Subcutaneous adipose tissue (tissue), 4 donors: Measurements from ENCODE around the gene SORBS1. TPM values are rescaled to one million over a fixed set of nuclear protein-coding genes. Genes with fewer than 3 reads are reported as not detected.

Source experiments
- total RNA-seq, 4 donors: library from RNA; depleted of rRNA; stranded (reverse); fragments of >200 nt; gene quantifications; one replicate each; pipeline ENCODE4 v1.1.0, GENCODE V29; 2016
- TF ChIP-seq, protein P1 (sequence below): fragments of 450-650 bp; IDR thresholded peaks from one replicate; pipeline ENCODE4 v1.5.1; 2016; ENCODE audit warnings: low read depth, mild to moderate bottlenecking, control low read depth, antibody characterized with exemption, moderate library complexity

The SORBS1 gene
- total RNA-seq, 4 donors from 2014 or later, result 460 to 715 (median 623) TPM

DNA sequence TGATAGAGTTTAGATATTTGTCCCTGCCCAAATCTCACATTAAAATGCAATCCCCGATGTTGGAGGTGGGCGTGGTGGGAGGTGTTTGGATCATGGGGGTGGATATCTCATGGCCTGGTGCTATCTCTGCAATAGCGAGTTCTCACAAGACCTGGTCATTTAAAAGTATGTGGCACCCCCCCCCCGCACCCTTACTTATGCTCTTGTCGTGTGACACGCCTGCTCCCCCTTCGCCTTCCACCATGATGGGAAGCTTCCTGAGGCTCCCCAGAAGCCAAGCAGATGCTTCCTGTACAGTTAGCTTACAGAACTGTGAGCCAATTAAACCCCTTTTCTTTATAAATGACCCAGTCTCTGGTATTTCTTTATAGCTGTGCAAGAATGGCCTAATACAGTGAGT lies 118.8 kb downstream of the SORBS1 start:
- TF ChIP-seq, protein P1, sequence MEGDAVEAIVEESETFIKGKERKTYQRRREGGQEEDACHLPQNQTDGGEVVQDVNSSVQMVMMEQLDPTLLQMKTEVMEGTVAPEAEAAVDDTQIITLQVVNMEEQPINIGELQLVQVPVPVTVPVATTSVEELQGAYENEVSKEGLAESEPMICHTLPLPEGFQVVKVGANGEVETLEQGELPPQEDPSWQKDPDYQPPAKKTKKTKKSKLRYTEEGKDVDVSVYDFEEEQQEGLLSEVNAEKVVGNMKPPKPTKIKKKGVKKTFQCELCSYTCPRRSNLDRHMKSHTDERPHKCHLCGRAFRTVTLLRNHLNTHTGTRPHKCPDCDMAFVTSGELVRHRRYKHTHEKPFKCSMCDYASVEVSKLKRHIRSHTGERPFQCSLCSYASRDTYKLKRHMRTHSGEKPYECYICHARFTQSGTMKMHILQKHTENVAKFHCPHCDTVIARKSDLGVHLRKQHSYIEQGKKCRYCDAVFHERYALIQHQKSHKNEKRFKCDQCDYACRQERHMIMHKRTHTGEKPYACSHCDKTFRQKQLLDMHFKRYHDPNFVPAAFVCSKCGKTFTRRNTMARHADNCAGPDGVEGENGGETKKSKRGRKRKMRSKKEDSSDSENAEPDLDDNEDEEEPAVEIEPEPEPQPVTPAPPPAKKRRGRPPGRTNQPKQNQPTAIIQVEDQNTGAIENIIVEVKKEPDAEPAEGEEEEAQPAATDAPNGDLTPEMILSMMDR, result no peak

DNA sequence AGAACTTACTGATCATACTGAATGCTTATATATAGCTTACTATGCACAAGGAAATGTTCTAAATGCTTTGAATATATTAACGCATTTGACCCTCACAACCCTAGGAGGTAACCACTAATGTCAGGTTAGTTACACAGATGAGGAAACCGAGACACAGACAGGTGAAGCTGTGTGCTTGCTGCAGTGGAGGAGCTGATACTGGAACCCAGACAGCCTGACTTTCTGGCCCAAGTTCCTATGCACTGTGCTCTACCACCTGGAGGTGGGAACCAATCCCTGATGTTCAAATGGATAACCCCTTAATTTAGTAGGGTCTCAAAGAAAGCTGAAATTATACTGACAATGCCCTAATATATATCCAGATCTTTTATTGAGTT lies 119.6 kb downstream of the SORBS1 start:
- TF ChIP-seq, protein P1, result no peak

DNA sequence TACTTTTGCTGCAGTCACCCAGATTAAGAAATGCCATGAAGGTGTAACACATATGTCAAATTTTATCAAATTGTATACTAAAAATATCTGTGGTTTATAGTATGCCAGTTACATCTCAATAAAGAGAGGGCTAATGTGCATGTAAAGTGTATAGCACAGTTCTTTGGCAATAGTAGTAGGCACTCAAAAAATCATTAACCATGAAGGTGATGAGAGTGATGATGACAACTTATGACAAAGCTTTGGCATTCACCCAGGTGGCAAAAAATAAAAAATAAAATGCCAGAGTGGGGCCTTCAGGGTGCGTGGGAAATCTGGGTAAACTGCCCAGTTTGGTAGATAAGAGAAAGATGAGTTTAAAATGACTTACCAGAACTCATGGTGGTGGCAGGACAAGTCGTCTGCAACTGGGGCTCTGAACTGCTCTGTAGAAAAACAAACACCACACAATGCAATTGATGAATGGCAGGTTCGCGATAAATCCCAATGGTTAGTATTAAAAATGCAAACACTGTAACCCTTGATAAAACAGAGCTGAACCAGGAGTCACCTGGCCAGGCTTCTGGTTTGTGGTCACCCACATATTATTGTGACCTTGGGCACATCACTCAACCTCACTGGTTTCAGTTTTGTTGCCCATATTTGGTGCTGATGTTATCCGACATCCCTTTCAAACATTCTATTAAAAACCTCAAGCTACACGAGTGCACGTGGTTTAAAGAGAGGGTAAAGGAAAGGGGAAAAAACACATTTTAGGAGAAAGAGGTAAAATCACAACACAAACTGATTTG lies 120.2 kb downstream of the SORBS1 start:
- TF ChIP-seq, protein P1, result no peak

DNA sequence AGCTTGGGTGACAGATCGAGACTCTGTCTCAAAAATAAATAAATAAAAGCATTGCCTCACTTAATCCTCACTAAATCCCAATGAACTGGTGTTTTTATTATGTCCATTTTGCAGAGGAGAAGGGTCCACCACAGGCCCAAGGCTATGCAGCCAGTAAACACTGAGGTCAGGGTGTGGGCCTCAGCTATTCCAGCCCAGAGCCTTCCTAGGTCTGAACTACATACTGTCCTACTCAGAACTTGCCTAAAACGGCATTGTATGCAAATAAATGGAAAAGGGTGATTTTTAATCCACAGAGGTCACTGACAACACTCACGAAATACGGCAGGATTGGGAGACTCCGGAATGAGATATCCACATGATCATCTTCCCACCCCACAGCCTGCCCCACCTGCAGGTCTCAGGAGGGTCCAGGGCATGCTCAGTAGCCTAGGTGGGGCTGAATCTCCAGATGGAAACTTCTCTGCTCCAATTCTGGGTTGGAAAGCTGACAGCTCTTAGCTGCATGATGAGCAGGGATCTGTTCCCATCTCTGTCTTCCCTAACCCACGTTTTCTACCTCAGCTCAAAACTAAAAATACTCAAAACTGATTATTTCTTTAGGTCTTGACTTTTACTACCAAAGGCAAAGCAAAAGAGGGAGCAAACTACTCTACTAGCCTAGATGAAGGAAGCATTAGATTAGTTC lies 121.0 kb downstream of the SORBS1 start:
- TF ChIP-seq, protein P1, result no peak

DNA sequence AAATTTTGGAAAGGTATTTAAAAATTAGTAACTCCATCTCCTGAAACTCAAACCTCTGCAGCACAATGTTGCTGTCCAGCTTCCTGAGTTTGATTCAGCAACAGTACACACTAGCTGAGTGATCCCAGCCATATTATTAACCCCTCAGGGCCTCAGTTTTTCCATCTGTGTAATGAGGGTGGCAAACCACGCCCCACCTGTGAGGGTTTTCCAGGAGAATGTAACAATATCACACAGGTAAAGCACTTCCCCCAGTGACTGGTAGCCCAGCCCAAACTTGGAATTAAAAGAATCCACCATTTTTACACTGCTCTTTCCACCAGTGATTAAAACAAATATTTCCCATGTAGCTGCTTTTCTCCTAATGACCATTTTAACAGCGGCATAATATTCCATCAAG lies 122.4 kb downstream of the SORBS1 start:
- TF ChIP-seq, protein P1, result no peak

DNA sequence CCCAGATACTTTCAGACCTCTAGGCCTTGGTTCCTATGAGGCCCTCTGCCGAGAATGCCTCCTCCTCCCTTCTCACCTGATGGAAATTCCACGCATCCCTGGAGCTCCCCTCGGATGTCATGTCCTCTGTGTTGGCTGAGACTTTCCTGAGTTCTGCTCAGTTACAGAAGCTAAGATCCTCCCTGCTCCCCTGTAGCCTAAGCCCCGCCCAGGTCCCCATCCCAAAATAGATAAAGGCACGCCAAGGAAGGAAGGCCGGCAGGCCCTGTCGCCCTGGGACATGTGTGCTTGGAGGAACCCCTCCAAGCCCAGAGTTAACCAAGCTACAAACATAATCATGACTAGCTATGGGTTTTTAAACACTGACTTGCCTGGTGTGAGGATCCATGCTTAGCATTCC lies 123.5 kb downstream of the SORBS1 start:
- TF ChIP-seq, protein P1, result no peak

DNA sequence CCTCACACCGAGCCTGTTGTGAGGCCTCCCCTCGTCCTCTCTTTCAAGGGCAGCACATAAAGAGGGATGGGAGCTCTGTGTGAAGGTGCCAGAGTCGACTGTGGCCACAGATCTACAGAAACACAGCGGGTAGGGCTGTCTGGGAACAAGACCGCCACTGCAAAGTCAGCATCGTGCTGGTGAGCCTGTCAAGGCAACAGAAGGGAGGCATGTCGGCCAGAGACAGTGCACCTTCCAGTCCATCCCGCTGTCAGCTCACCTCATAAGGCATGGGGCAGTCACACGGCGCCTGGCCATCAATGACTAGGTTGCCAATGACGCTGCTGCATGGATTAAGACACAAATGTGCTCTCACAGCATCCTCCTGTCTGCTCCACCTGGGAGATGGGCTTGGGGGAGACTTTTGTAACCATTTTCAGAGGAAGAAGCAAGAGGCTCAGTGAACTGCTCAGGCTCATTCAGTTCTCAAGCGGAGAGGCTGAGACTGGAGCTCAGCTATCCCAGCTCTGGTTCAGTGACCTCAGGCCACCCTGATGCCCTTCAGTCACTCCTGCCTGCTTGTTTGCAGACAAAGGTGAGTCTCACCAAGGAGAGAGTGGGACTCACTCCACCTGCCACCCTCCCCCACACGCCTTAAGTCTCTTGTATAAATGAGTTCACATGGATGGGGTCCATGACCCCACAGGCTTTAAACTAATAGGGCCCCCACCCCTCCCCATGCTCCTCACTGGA lies 125.5 kb downstream of the SORBS1 start:
- TF ChIP-seq, protein P1, result no peak
